Keratinocyte (primary cell): Measurements from ENCODE around the gene MND1. TPM values are rescaled to one million over a fixed set of nuclear protein-coding genes. Genes with fewer than 3 reads are reported as not detected.

Experiments
- DNase-seq: peaks from one replicate; pipeline ENCODE4 v3.0.0-alpha.2; 2011; ENCODE audit warnings: low read depth, missing footprints, low spot score
- FAIRE-seq: peaks from 2 replicates; lab custom pipeline; 2011; peaks lifted over from hg19 to GRCh38; lab: Jason Lieb, UNC
- H2AFZ ChIP-seq: 2 replicates; pipeline ENCODE4 v1.6.0; 2012; ENCODE audit warnings: low read length, control low read depth, inconsistent platforms; ENCODE audit not compliant: control insufficient read depth
- H3K27ac ChIP-seq: 2 replicates; pipeline ENCODE4 v1.5.1; 2011; ENCODE audit warnings: low read length; ENCODE audit not compliant: control insufficient read depth, insufficient read depth
- H3K27me3 ChIP-seq: 3 replicates; pipeline ENCODE4 v1.6.0; 2011; ENCODE audit warnings: low read length; ENCODE audit not compliant: control insufficient read depth, insufficient read depth; ENCODE audit errors: extremely low read depth
- H3K36me3 ChIP-seq, 2 experiments: 2 replicates in 1 of 2; 3 replicates in 1 of 2; pipeline ENCODE4 v1.5.1; 2011; ENCODE audit warnings: low read length in 2 of 2, mild to moderate bottlenecking in 1 of 2; ENCODE audit not compliant: control insufficient read depth in 2 of 2, insufficient read depth in 2 of 2; ENCODE audit errors: extremely low read depth in 1 of 2
- H3K4me1 ChIP-seq: 3 replicates; pipeline ENCODE4 v1.5.1; 2011; ENCODE audit warnings: low read length; ENCODE audit not compliant: control insufficient read depth, insufficient read depth; ENCODE audit errors: extremely low read depth
- H3K4me2 ChIP-seq: 3 replicates; pipeline ENCODE4 v1.6.0; 2011; ENCODE audit warnings: low read depth, low read length; ENCODE audit not compliant: control insufficient read depth, insufficient read depth; ENCODE audit errors: extremely low read depth
- H3K4me3 ChIP-seq, 3 experiments: fragments of 200-600 bp in 1 of 3; sonication (generic) in 1 of 3; 2 replicates in 2 of 3; 3 replicates in 1 of 3; pipeline ENCODE4 v1.5.1; 2011 to 2016; ENCODE audit warnings: low read length in 3 of 3, mild to moderate bottlenecking in 3 of 3, control low read depth in 2 of 3, inconsistent platforms in 1 of 3, low read depth in 1 of 3, mixed read lengths in 1 of 3, mixed run types in 1 of 3, moderate library complexity in 1 of 3; ENCODE audit not compliant: control insufficient read depth in 2 of 3, insufficient read depth in 2 of 3; ENCODE audit errors: extremely low read depth in 1 of 3
- H3K79me2 ChIP-seq: 2 replicates; pipeline ENCODE4 v1.6.0; 2012; ENCODE audit warnings: low read length; ENCODE audit not compliant: control insufficient read depth, insufficient read depth
- H3K9ac ChIP-seq: 3 replicates; pipeline ENCODE4 v1.6.0; 2011; ENCODE audit warnings: low read length; ENCODE audit not compliant: control insufficient read depth, insufficient read depth; ENCODE audit errors: extremely low read depth
- H3K9me1 ChIP-seq: 3 replicates; pipeline ENCODE4 v1.6.0; 2011; ENCODE audit warnings: low read length; ENCODE audit not compliant: control insufficient read depth, insufficient read depth; ENCODE audit errors: extremely low read depth
- H3K9me3 ChIP-seq: 2 replicates; pipeline ENCODE4 v1.5.1; 2012; ENCODE audit warnings: low read depth, low read length; ENCODE audit not compliant: control insufficient read depth
- H4K20me1 ChIP-seq: 3 replicates; pipeline ENCODE4 v1.6.0; 2011; ENCODE audit warnings: low read length; ENCODE audit not compliant: control insufficient read depth, insufficient read depth; ENCODE audit errors: extremely low read depth
- EZH2 ChIP-seq: IDR thresholded peaks from one replicate; pipeline ENCODE4 v1.6.1; 2012; ENCODE audit warnings: inconsistent platforms, mild to moderate bottlenecking, low read length, moderate library complexity
- dilution Hi-C: fragments of 300-500 bp; cut with MboI; formaldehyde crosslinking; loops from one replicate; pipeline ENCODE4 v1.7.0; 2020; ENCODE audit warnings: low sequenced_read_pairs; ENCODE audit not compliant: extremely low pct_ligation_motif_present
- polyA plus RNA-seq, 5 experiments: library from polyadenylated mRNA; depleted of rRNA in 3 of 5; stranded (reverse) in 3 of 5; stranded (forward) in 1 of 5; unstranded in 1 of 5; fragments of >200 nt; gene quantifications; 1 replicate in 1 of 5; 2 replicates in 3 of 5; 3 replicates in 1 of 5; pipeline versions ENCODE4 v1.2.1 to v1.2.3, GENCODE V29; 2011 to 2012; ENCODE audit warnings: missing spikeins in 2 of 5, low read depth in 1 of 5, low replicate concordance in 1 of 5
- TF ChIP-seq, protein P1 (sequence below), 3 experiments: IDR thresholded peaks in 1 of 3; conservative IDR thresholded peaks in 1 of 3; optimal IDR thresholded peaks in 1 of 3; 2 replicates in 2 of 3; 3 replicates in 1 of 3; pipeline versions ENCODE3 to v1.5.1; 2011; ENCODE audit warnings: low read length in 3 of 3, mild to moderate bottlenecking in 3 of 3, moderate library complexity in 2 of 3, control low read depth in 1 of 3, inconsistent platforms in 1 of 3; ENCODE audit not compliant: insufficient read depth in 2 of 3; ENCODE audit errors: extremely low read depth in 1 of 3

Gene MND1
- polyA plus RNA-seq, 1 donor (not counting 4 experiments of a cell fraction or from before 2014, with no cell fraction given): 4.9 TPM

DNA sequence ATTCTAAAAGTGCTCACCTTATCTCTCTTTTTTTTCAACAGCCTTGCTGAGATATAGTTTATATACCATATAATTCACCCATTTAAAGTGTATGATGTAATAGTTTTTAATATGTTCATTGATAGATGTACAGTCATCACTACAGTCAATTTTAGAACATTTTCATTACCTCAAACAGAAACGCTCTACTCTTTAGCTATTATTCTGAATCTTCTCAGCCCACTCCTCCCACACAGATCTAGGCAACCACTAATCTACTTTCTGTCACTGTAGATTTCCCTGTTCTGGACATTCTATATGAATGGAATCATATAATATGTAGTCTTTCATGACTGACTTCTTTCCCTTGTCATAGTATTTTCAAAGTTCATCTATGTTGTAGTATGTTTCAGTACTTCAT is 22.6 kb downstream of the MND1 start:
- dilution Hi-C loops: no loop called here
- Histone ChIP-seq H3K9me1 (no peaks in the 10 kb centered on the region), H3K4me3 (no peak overlapping the region), H3K9me3 (no peaks in the 10 kb centered on the region), H3K79me2 (no peaks in the 10 kb centered on the region), H3K27ac (no peak overlapping the region), H4K20me1 (no peaks in the 10 kb centered on the region), H3K4me1 (no peaks in the 10 kb centered on the region), H3K9ac (no peak overlapping the region), H3K36me3 (peaks cover 0 to 4% of the 10 kb centered on the region in 2 experiments), H2AFZ (no peak overlapping the region), H3K4me2 (no peak overlapping the region), H3K27me3 (no peaks in the 10 kb centered on the region)
- no peak for DNase-seq
- no peak for TF ChIP-seq EZH2
- TF ChIP-seq, protein P1, sequence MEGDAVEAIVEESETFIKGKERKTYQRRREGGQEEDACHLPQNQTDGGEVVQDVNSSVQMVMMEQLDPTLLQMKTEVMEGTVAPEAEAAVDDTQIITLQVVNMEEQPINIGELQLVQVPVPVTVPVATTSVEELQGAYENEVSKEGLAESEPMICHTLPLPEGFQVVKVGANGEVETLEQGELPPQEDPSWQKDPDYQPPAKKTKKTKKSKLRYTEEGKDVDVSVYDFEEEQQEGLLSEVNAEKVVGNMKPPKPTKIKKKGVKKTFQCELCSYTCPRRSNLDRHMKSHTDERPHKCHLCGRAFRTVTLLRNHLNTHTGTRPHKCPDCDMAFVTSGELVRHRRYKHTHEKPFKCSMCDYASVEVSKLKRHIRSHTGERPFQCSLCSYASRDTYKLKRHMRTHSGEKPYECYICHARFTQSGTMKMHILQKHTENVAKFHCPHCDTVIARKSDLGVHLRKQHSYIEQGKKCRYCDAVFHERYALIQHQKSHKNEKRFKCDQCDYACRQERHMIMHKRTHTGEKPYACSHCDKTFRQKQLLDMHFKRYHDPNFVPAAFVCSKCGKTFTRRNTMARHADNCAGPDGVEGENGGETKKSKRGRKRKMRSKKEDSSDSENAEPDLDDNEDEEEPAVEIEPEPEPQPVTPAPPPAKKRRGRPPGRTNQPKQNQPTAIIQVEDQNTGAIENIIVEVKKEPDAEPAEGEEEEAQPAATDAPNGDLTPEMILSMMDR (optimal IDR thresholded peaks at IDR 0.05 in 1 of 3, IDR thresholded peaks at IDR 0.05 in 1 of 3, conservative IDR thresholded peaks at IDR 0.05 in 1 of 3; ENCODE audit: extremely low read depth in 1 of 3, insufficient read depth in 2 of 3, low read length in 3 of 3): no peak
- FAIRE-seq: no peak

DNA sequence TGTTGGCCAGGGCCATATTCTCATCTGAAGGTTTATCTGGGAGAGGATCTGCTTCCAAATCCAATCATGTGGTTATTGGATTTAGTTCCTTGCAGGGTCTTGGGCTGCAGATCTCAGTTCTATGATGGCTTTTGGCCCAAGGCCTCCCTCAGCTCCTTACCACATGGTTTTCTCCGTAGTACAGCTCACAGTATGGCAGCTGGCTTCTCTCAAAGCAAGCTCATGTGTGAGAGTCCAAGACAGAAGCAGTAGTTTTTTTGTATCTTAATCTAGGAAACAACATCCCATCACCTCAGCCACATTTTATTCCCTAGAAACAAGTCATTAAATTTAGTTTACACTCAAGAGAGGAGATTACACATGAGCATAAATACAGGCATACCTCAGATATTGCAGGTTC is 24.5 kb downstream of the MND1 start:
- TF ChIP-seq, protein P1 (optimal IDR thresholded peaks at IDR 0.05 in 1 of 3, IDR thresholded peaks at IDR 0.05 in 1 of 3, conservative IDR thresholded peaks at IDR 0.05 in 1 of 3; ENCODE audit: extremely low read depth in 1 of 3, insufficient read depth in 2 of 3, low read length in 3 of 3): no peak
- TF ChIP-seq EZH2: no peak
- Histone ChIP-seq H3K9me1 (no peaks in the 10 kb centered on the region), H3K4me3 (no peak overlapping the region), H3K9ac (no peak overlapping the region), H3K4me2 (no peak overlapping the region), H3K9me3 (no peaks in the 10 kb centered on the region), H4K20me1 (no peaks in the 10 kb centered on the region), H3K4me1 (no peaks in the 10 kb centered on the region), H3K36me3 (no peaks in the 10 kb centered on the region), H3K79me2 (no peaks in the 10 kb centered on the region), H3K27me3 (no peaks in the 10 kb centered on the region), H2AFZ (no peak overlapping the region), H3K27ac (no peak overlapping the region)
- no peak for DNase-seq
- no peak for FAIRE-seq
- dilution Hi-C loops: no loop called here
